Measurements from ENCODE around the gene NUTF2. TPM values are rescaled to one million over a fixed set of nuclear protein-coding genes. Genes with fewer than 3 reads are reported as not detected.
A peak's percentile ranks its signal among the peaks of the same experiment; 100 is the strongest.

Gene NUTF2
- total RNA-seq, 1 experiment from 2014 or later = 340 TPM

- no peak for DNase-seq
Measured at GRCh38 chr16:67864594-67864993, 17.9 kb downstream of the NUTF2 start.

GRCh38 chr16:67865318-67865717, 18.6 kb downstream of the NUTF2 start:
- DNase-seq = peak; percentile 80
- Histone ChIP-seq H3K36me3 (replicated peaks; ENCODE audit: control insufficient read depth, insufficient read depth, low read length) (peaks cover 37% of the 10 kb centered on the region), H3K27me3 (ENCODE audit: control insufficient read depth, insufficient read depth, low read length) (no peaks in the 10 kb centered on the region), H3K4me3 (ENCODE audit: insufficient read depth, low read depth, low read length) (no peak overlapping the region)

More at GRCh38 chr16:67864594-67864993, 17.9 kb downstream of the NUTF2 start:
- Histone ChIP-seq H3K4me3 (ENCODE audit: insufficient read depth, low read depth, low read length) (no peak overlapping the region), H3K27me3 (ENCODE audit: control insufficient read depth, insufficient read depth, low read length) (no peaks in the 10 kb centered on the region), H3K36me3 (replicated peaks; ENCODE audit: control insufficient read depth, insufficient read depth, low read length) (peaks cover 33% of the 10 kb centered on the region)

GRCh38 chr16:67868290-67868689, 21.6 kb downstream of the NUTF2 start:
- no peak for DNase-seq
- Histone ChIP-seq H3K4me3 (ENCODE audit: insufficient read depth, low read depth, low read length) (no peak overlapping the region), H3K27me3 (ENCODE audit: control insufficient read depth, insufficient read depth, low read length) (no peaks in the 10 kb centered on the region), H3K36me3 (replicated peaks; ENCODE audit: control insufficient read depth, insufficient read depth, low read length) (peaks cover 34% of the 10 kb centered on the region)

- no peak for DNase-seq
- Histone ChIP-seq H3K27me3 (ENCODE audit: control insufficient read depth, insufficient read depth, low read length) (no peaks in the 10 kb centered on the region), H3K36me3 (replicated peaks; ENCODE audit: control insufficient read depth, insufficient read depth, low read length) (peaks cover 33% of the 10 kb centered on the region), H3K4me3 (ENCODE audit: insufficient read depth, low read depth, low read length) (no peak overlapping the region)
Measured at GRCh38 chr16:67869653-67870052, 22.9 kb downstream of the NUTF2 start.

GRCh38 chr16:67871256-67871655, 24.5 kb downstream of the NUTF2 start:
- H3K36me3 ChIP-seq (replicated peaks; ENCODE audit: control insufficient read depth, insufficient read depth, low read length) = peaks cover 31% of the 10 kb centered on the region
- DNase-seq = no peak
- H3K4me3 ChIP-seq (ENCODE audit: insufficient read depth, low read depth, low read length) = no peak overlapping the region
- no peaks in the 10 kb centered on the region for H3K27me3 ChIP-seq (ENCODE audit: control insufficient read depth, insufficient read depth, low read length)

GRCh38 chr16:67872131-67872630, 25.4 kb downstream of the NUTF2 start:
- Histone ChIP-seq H3K4me3 (ENCODE audit: insufficient read depth, low read depth, low read length) (peak overlapping the region; percentile 87; the same call in 1 of the 2 replicates), H3K27me3 (ENCODE audit: control insufficient read depth, insufficient read depth, low read length) (no peaks in the 10 kb centered on the region), H3K36me3 (replicated peaks; ENCODE audit: control insufficient read depth, insufficient read depth, low read length) (peaks cover 35% of the 10 kb centered on the region)
- no peak for DNase-seq

- DNase-seq = peak; percentile 96
- H3K27me3 ChIP-seq (ENCODE audit: control insufficient read depth, insufficient read depth, low read length) = no peaks in the 10 kb centered on the region
- H3K4me3 ChIP-seq (ENCODE audit: insufficient read depth, low read depth, low read length) = peak within 1 kb of the TSS; percentile 87
- H3K36me3 ChIP-seq (replicated peaks; ENCODE audit: control insufficient read depth, insufficient read depth, low read length) = peaks cover 37% of the 10 kb centered on the region
Measured at GRCh38 chr16:67872631-67873434, 26.1 kb downstream of the NUTF2 start, which contains the start of gene EDC4. Gene EDC4 (plus strand): TSS chr16:67873052. CDS start chr16:67873262, 210 bp downstream.

- Histone ChIP-seq H3K36me3 (replicated peaks; ENCODE audit: control insufficient read depth, insufficient read depth, low read length) (peaks cover 36% of the 10 kb centered on the region), H3K27me3 (ENCODE audit: control insufficient read depth, insufficient read depth, low read length) (no peaks in the 10 kb centered on the region)
Measured at GRCh38 chr16:67873435-67874370, 27.0 kb downstream of the NUTF2 start.

GRCh38 chr16:67874372-67874771, 27.6 kb downstream of the NUTF2 start:
- Histone ChIP-seq H3K4me3 (ENCODE audit: insufficient read depth, low read depth, low read length) (0 out of 2 replicates have a peak overlapping the region, but pooled peaks have one; percentile 87), H3K27me3 (ENCODE audit: control insufficient read depth, insufficient read depth, low read length) (no peaks in the 10 kb centered on the region), H3K36me3 (replicated peaks; ENCODE audit: control insufficient read depth, insufficient read depth, low read length) (peaks cover 40% of the 10 kb centered on the region)
- no peak for DNase-seq

More at GRCh38 chr16:67873435-67874370, 27.0 kb downstream of the NUTF2 start:
- peak; percentile 28 for DNase-seq
- H3K4me3 ChIP-seq (ENCODE audit: insufficient read depth, low read depth, low read length) = peak overlapping the region; percentile 87

GRCh38 chr16:67877064-67877463, 30.3 kb downstream of the NUTF2 start:
- H3K36me3 ChIP-seq (replicated peaks; ENCODE audit: control insufficient read depth, insufficient read depth, low read length) = peaks cover 49% of the 10 kb centered on the region
- H3K27me3 ChIP-seq (ENCODE audit: control insufficient read depth, insufficient read depth, low read length) = no peaks in the 10 kb centered on the region
- no peak for DNase-seq
- no peak overlapping the region for H3K4me3 ChIP-seq (ENCODE audit: insufficient read depth, low read depth, low read length)

- no peak for DNase-seq
- Histone ChIP-seq H3K27me3 (ENCODE audit: control insufficient read depth, insufficient read depth, low read length) (no peaks in the 10 kb centered on the region), H3K4me3 (ENCODE audit: insufficient read depth, low read depth, low read length) (no peak overlapping the region), H3K36me3 (replicated peaks; ENCODE audit: control insufficient read depth, insufficient read depth, low read length) (peaks cover 58% of the 10 kb centered on the region)
Measured at GRCh38 chr16:67878232-67878631, 31.5 kb downstream of the NUTF2 start.

GRCh38 chr16:67878846-67879245, 32.1 kb downstream of the NUTF2 start:
- no peak for DNase-seq
- peaks cover 62% of the 10 kb centered on the region for H3K36me3 ChIP-seq (replicated peaks; ENCODE audit: control insufficient read depth, insufficient read depth, low read length)
- no peak overlapping the region for H3K4me3 ChIP-seq (ENCODE audit: insufficient read depth, low read depth, low read length)
- H3K27me3 ChIP-seq (ENCODE audit: control insufficient read depth, insufficient read depth, low read length) = no peaks in the 10 kb centered on the region

GRCh38 chr16:67879462-67879861, 32.7 kb downstream of the NUTF2 start:
- Histone ChIP-seq H3K27me3 (ENCODE audit: control insufficient read depth, insufficient read depth, low read length) (no peaks in the 10 kb centered on the region), H3K4me3 (ENCODE audit: insufficient read depth, low read depth, low read length) (no peak overlapping the region), H3K36me3 (replicated peaks; ENCODE audit: control insufficient read depth, insufficient read depth, low read length) (peaks cover 62% of the 10 kb centered on the region)
- DNase-seq = peak; percentile 26

- DNase-seq = peak; percentile 25
- Histone ChIP-seq H3K4me3 (ENCODE audit: insufficient read depth, low read depth, low read length) (no peak overlapping the region), H3K27me3 (ENCODE audit: control insufficient read depth, insufficient read depth, low read length) (no peaks in the 10 kb centered on the region), H3K36me3 (replicated peaks; ENCODE audit: control insufficient read depth, insufficient read depth, low read length) (peaks cover 62% of the 10 kb centered on the region)
Measured at GRCh38 chr16:67879936-67880335, 33.2 kb downstream of the NUTF2 start.

All from H7 (cell line).